Activated CD4-positive, alpha-beta T cell treated with anti-CD3 and anti-CD28 coated beads, Interleukin-10, Interleukin-2, amounts not matched to agents 100 ng/mL and 50 ng/mL, durations not matched to agents 16 hours and 8 hours (primary cell): Measurements from ENCODE around the gene WNT5B.

Experiments used
- DNase-seq: peaks from one replicate; pipeline ENCODE4 v3.0.0-alpha.2; 2020

Gene WNT5B

GRCh38 chr12:1628666-1629337, at the start of gene WNT5B:
Gene WNT5B, plus strand, starts transcription at chr12:1629231. Its CDS starts 2,124 bp downstream, at chr12:1631355.
- DNase-seq: no peak

GRCh38 chr12:1579651-1580435, 49.2 kb upstream of the WNT5B start:
- no peak for DNase-seq

GRCh38 chr12:1580526-1580925, 48.5 kb upstream of the WNT5B start:
- no peak for DNase-seq

GRCh38 chr12:1581973-1582708, 46.9 kb upstream of the WNT5B start:
- no peak for DNase-seq

- DNase-seq: no peak
Measured at GRCh38 chr12:1582709-1583050, 46.4 kb upstream of the WNT5B start.

GRCh38 chr12:1583421-1584078, 45.5 kb upstream of the WNT5B start:
- peak; percentile 81 for DNase-seq

- DNase-seq: no peak
Measured at GRCh38 chr12:1584326-1584725, 44.7 kb upstream of the WNT5B start.

GRCh38 chr12:1587927-1588574, 41.0 kb upstream of the WNT5B start:
- DNase-seq: no peak

GRCh38 chr12:1588575-1588947, 40.5 kb upstream of the WNT5B start:
- DNase-seq: no peak

GRCh38 chr12:1590221-1590979, 38.6 kb upstream of the WNT5B start:
- DNase-seq: no peak

- DNase-seq: peak; percentile 60
Measured at GRCh38 chr12:1591034-1591433, 38.0 kb upstream of the WNT5B start.

GRCh38 chr12:1591543-1591942, 37.5 kb upstream of the WNT5B start:
- no peak for DNase-seq

GRCh38 chr12:1592444-1593173, 36.4 kb upstream of the WNT5B start:
- peak; percentile 79 for DNase-seq

- peak; percentile 54 for DNase-seq
Measured at GRCh38 chr12:1593174-1594005, 35.6 kb upstream of the WNT5B start.

- DNase-seq: no peak
Measured at GRCh38 chr12:1594006-1594260, 35.1 kb upstream of the WNT5B start.

GRCh38 chr12:1594261-1595025, 34.6 kb upstream of the WNT5B start, which contains the start of gene FBXL14:
Gene FBXL14, minus strand, starts transcription at chr12:1594581. Its CDS starts 515 bp downstream, at chr12:1594066.
- peak; percentile 89 for DNase-seq

- no peak for DNase-seq
Measured at GRCh38 chr12:1595026-1595561, 33.9 kb upstream of the WNT5B start.

GRCh38 chr12:1595690-1596347, 33.2 kb upstream of the WNT5B start:
- DNase-seq: no peak

GRCh38 chr12:1598757-1599156, 30.3 kb upstream of the WNT5B start:
- no peak for DNase-seq
